HepG2 (cell line): Measurements from ENCODE around the gene IKZF3. TPM values are rescaled to one million over a fixed set of nuclear protein-coding genes. Genes with fewer than 3 reads are reported as not detected.

ENCODE experiments used
- ATAC-seq: fragments of 200-7000 bp; cut with Tn5 transposase; 3 replicates; pipeline ENCODE4 v1.9.1; 2020; ENCODE audit warnings: mild to moderate bottlenecking, moderate library complexity
- BruUV-seq: library from RNA; stranded (reverse); fragments of 400-500 nt; replicated peaks from 2 replicates; lab custom pipeline; 2021; lab: Mats Ljungman, UMichigan
- CTCF ChIA-PET: fragments of 300-600 bp; formaldehyde crosslinking; extraction: SDS; loops from one replicate; lab custom pipeline; 2021; ENCODE audit warnings: low total read pairs, inconsistent platforms, low intra/inter-chr PET ratio; lab: Yijun Ruan, JAX
- POLR2A ChIA-PET: fragments of 350-600 bp; sonication (Branson Sonifier 250); formaldehyde crosslinking; loops from one replicate; lab custom pipeline; 2020; ENCODE audit warnings: antibody characterized with exemption, inconsistent platforms; lab: Yijun Ruan, JAX
- DNase-seq: peaks from one replicate; pipeline ENCODE4 v3.0.0-alpha.2; 2015; ENCODE audit warnings: low spot score
- FAIRE-seq: peaks from 3 replicates; lab custom pipeline; 2011; peaks lifted over from hg19 to GRCh38; lab: Jason Lieb, UNC
- H2AFZ ChIP-seq: one replicate; pipeline ENCODE4 v1.6.1; 2011; ENCODE audit warnings: low read length, inconsistent platforms
- H3K27ac ChIP-seq: fragments of 300-600 bp; 3 replicates; pipeline ENCODE4 v1.8.0; 2011; ENCODE audit warnings: mixed run types, mild to moderate bottlenecking, mixed read lengths, low read length, inconsistent platforms; ENCODE audit not compliant: insufficient read depth; ENCODE audit errors: extremely low read length
- H3K27me3 ChIP-seq, 2 experiments: fragments of 200-600 bp in 1 of 2; 2 replicates in 1 of 2; 3 replicates in 1 of 2; pipeline versions ENCODE4 v1.6.0 to v1.8.0; 2011; ENCODE audit warnings: low read length in 2 of 2, mild to moderate bottlenecking in 2 of 2, moderate library complexity in 2 of 2, inconsistent platforms in 1 of 2; ENCODE audit not compliant: insufficient read depth in 2 of 2, control insufficient read depth in 1 of 2
- H3K36me3 ChIP-seq, 2 experiments: fragments of 200-600 bp in 1 of 2; replicated peaks in 1 of 2; 2 replicates in 1 of 2; 3 replicates in 1 of 2; pipeline versions ENCODE4 v1.5.1 to v1.8.0; 2011; ENCODE audit warnings: low read length in 2 of 2, inconsistent platforms in 1 of 2; ENCODE audit not compliant: insufficient read depth in 2 of 2, control insufficient read depth in 1 of 2
- H3K4me1 ChIP-seq: 2 replicates; pipeline ENCODE4 v1.5.1; 2012; ENCODE audit warnings: low read length, inconsistent platforms; ENCODE audit not compliant: insufficient read depth
- H3K4me2 ChIP-seq: 2 replicates; pipeline ENCODE4 v1.6.0; 2011; ENCODE audit warnings: low read depth, low read length, inconsistent platforms
- H3K4me3 ChIP-seq, 3 experiments: fragments of 200-600 bp in 1 of 3; sonication (generic), shearing (Covaris generic) in 1 of 3; replicated peaks in 1 of 3; 2 replicates each; pipeline ENCODE4 v1.5.1; 2011 to 2016; ENCODE audit warnings: low read length in 3 of 3, inconsistent platforms in 2 of 3, low read depth in 2 of 3, mild to moderate bottlenecking in 2 of 3, control low read depth in 1 of 3, mixed read lengths in 1 of 3; ENCODE audit not compliant: insufficient read depth in 1 of 3
- H3K79me2 ChIP-seq: one replicate; pipeline ENCODE4 v1.6.1; 2011; ENCODE audit warnings: low read length, inconsistent platforms; ENCODE audit not compliant: insufficient read depth
- H3K9ac ChIP-seq: 2 replicates; pipeline ENCODE4 v1.6.0; 2011; ENCODE audit warnings: mild to moderate bottlenecking, low read depth, low read length, inconsistent platforms; ENCODE audit not compliant: insufficient read depth
- H3K9me3 ChIP-seq: 2 replicates; pipeline ENCODE4 v1.5.1; 2012; ENCODE audit warnings: mild to moderate bottlenecking, low read length
- H4K20me1 ChIP-seq: 2 replicates; pipeline ENCODE4 v1.6.0; 2011; ENCODE audit warnings: inconsistent platforms, mild to moderate bottlenecking, low read length, moderate library complexity; ENCODE audit not compliant: insufficient read depth
- AGO2 ChIP-seq: fragments of 200-400 bp; formaldehyde crosslinking; optimal IDR thresholded peaks from 2 replicates; pipeline ENCODE3; 2017; ENCODE audit warnings: mild to moderate bottlenecking, low read depth, low read length, moderate library complexity
- ATF7-NPFF ChIP-seq: sonication (generic); formaldehyde crosslinking; IDR thresholded peaks from 2 replicates; pipeline ENCODE4 v1.8.1; 2023; ENCODE audit warnings: mild to moderate bottlenecking, low read depth, missing genetic modification reagents, moderate library complexity
- BCL3 ChIP-seq: sonication (generic); formaldehyde crosslinking; IDR thresholded peaks from 2 replicates; pipeline ENCODE4 v1.5.1; 2020; ENCODE audit warnings: mild to moderate bottlenecking, missing genetic modification reagents, moderate library complexity
- BCL6 ChIP-seq: IDR thresholded peaks from 2 replicates; pipeline ENCODE4 v1.6.1; 2016; ENCODE audit warnings: missing genetic modification reagents, missing compliant biosample characterization
- CC2D1A ChIP-seq: sonication (generic); formaldehyde crosslinking; IDR thresholded peaks from 2 replicates; pipeline ENCODE4 v1.8.1; 2023; ENCODE audit warnings: mild to moderate bottlenecking, missing genetic modification reagents
- HNRNPL ChIP-seq: fragments of 200-400 bp; formaldehyde crosslinking; IDR thresholded peaks from 2 replicates; pipeline ENCODE4 v1.6.1; 2017; ENCODE audit warnings: mild to moderate bottlenecking, low read depth, low read length
- KDM2A ChIP-seq: sonication (generic); formaldehyde crosslinking; IDR thresholded peaks from 2 replicates; pipeline ENCODE4 v1.4.0; 2020; ENCODE audit warnings: low read depth, missing genetic modification reagents, borderline replicate concordance
- PAX8 ChIP-seq: sonication (generic); formaldehyde crosslinking; IDR thresholded peaks from 2 replicates; pipeline ENCODE4 v1.8.0; 2022; ENCODE audit warnings: mild to moderate bottlenecking, missing genetic modification reagents, borderline replicate concordance
- POLR2A ChIP-seq, 2 experiments: IDR thresholded peaks; 2 replicates each; pipeline ENCODE4 v1.6.1; 2011; ENCODE audit warnings: low read depth in 2 of 2, low read length in 2 of 2, mild to moderate bottlenecking in 1 of 2, moderate library complexity in 1 of 2; ENCODE audit not compliant: insufficient read depth in 1 of 2
- RBM22 ChIP-seq: fragments of 200-400 bp; formaldehyde crosslinking; optimal IDR thresholded peaks from 2 replicates; pipeline ENCODE3; 2017; ENCODE audit warnings: mild to moderate bottlenecking, low read length, moderate library complexity
- REL ChIP-seq: sonication (generic); formaldehyde crosslinking; conservative IDR thresholded peaks from 2 replicates; pipeline ENCODE4 v1.8.0; 2022; ENCODE audit warnings: mild to moderate bottlenecking, missing genetic modification reagents, moderate library complexity
- SPEN ChIP-seq: sonication (generic); formaldehyde crosslinking; IDR thresholded peaks from 2 replicates; pipeline ENCODE4 v1.5.1; 2020; ENCODE audit warnings: low read depth, mild to moderate bottlenecking, missing genetic modification reagents
- SRSF1 ChIP-seq: fragments of 200-400 bp; formaldehyde crosslinking; optimal IDR thresholded peaks from 2 replicates; pipeline ENCODE3; 2017; ENCODE audit warnings: mild to moderate bottlenecking, low read depth, low read length, moderate library complexity
- TRIM24 ChIP-seq: sonication (generic); formaldehyde crosslinking; IDR thresholded peaks from 2 replicates; pipeline ENCODE4 v1.8.0; 2022; ENCODE audit warnings: mild to moderate bottlenecking, missing genetic modification reagents
- ZBTB7A ChIP-seq: sonication (generic); formaldehyde crosslinking; IDR thresholded peaks from 2 replicates; pipeline ENCODE4 v1.8.0; 2022; ENCODE audit warnings: mild to moderate bottlenecking, missing genetic modification reagents
- ZMYM2 ChIP-seq: sonication (generic); formaldehyde crosslinking; IDR thresholded peaks from 2 replicates; pipeline ENCODE4 v1.8.0; 2022; ENCODE audit warnings: mild to moderate bottlenecking, missing genetic modification reagents
- ZNF333 ChIP-seq: sonication (generic); formaldehyde crosslinking; IDR thresholded peaks from 2 replicates; pipeline ENCODE4 v1.4.0; 2020; ENCODE audit warnings: mild to moderate bottlenecking, missing genetic modification reagents, borderline replicate concordance
- ZNF350 ChIP-seq: sonication (generic); formaldehyde crosslinking; IDR thresholded peaks from 2 replicates; pipeline ENCODE4 v1.4.0; 2020; ENCODE audit warnings: mild to moderate bottlenecking, low read depth, missing genetic modification reagents, borderline replicate concordance
- ZNF430 ChIP-seq: sonication (generic); formaldehyde crosslinking; IDR thresholded peaks from 2 replicates; pipeline ENCODE4 v1.9.0; 2021; ENCODE audit warnings: mild to moderate bottlenecking, missing genetic modification reagents
- ZNF530 ChIP-seq: sonication (generic); formaldehyde crosslinking; IDR thresholded peaks from 2 replicates; pipeline ENCODE4 v1.5.0; 2020; ENCODE audit warnings: low read depth, mild to moderate bottlenecking, missing genetic modification reagents
- ZNF629 ChIP-seq: sonication (generic); formaldehyde crosslinking; conservative IDR thresholded peaks from 2 replicates; pipeline ENCODE4 v1.5.0; 2020; ENCODE audit warnings: missing genetic modification reagents
- ZNF644 ChIP-seq: IDR thresholded peaks from 2 replicates; pipeline ENCODE4 v1.6.1; 2016; ENCODE audit warnings: low read depth
- ZNF83 ChIP-seq: sonication (generic); formaldehyde crosslinking; IDR thresholded peaks from 2 replicates; pipeline ENCODE4 v1.4.0; 2020; ENCODE audit warnings: missing genetic modification reagents, mild to moderate bottlenecking, borderline replicate concordance
- ZSCAN31 ChIP-seq: sonication (generic); formaldehyde crosslinking; IDR thresholded peaks from 2 replicates; pipeline ENCODE4 v1.5.0; 2020; ENCODE audit warnings: low read depth, mild to moderate bottlenecking, missing genetic modification reagents
- WGBS: methylation state at CpG from one replicate; pipeline ENCODE4 v1.1.6; 2017; ENCODE audit warnings: low lambda C conversion rate; 5-methylcytosine and 5-hydroxymethylcytosine counted together
- in situ Hi-C: cut with HindIII; loops from 2 replicates; pipeline ENCODE4 v1.10.0; 2017; ENCODE audit warnings: low pct_unique_long_range_greater_than_20kb; ENCODE audit not compliant: extremely low pct_ligation_motif_present
- intact Hi-C: fragments of 100-400 bp; cut with micrococcal nuclease; formaldehyde crosslinking; loops from one replicate; pipeline ENCODE4 v1.10.0; 2022; ENCODE audit not compliant: unreplicated experiment
- polyA plus RNA-seq, 8 experiments: library from polyadenylated mRNA; depleted of rRNA in 3 of 8; stranded (reverse) in 7 of 8; unstranded in 1 of 8; fragments of >200 nt; fragmentation: Illumina TruSeq in 4 of 8; extraction: Trizol in 4 of 8; gene quantifications; 2 replicates each; pipeline versions ENCODE4 v1.2.1 to v1.2.3, GENCODE V29; 2011 to 2016; ENCODE audit warnings: low read depth in 4 of 8, missing spikeins in 1 of 8, mixed read lengths in 1 of 8; ENCODE audit not compliant: insufficient read depth in 1 of 8
- total RNA-seq, 5 experiments: library from RNA; depleted of rRNA; stranded (reverse); fragments of >200 nt; fragmentation: Illumina TruSeq; extraction: Trizol; gene quantifications; 2 replicates each; pipeline ENCODE4 v1.2.3, GENCODE V29; 2016; ENCODE audit warnings: low read depth in 1 of 5

The IKZF3 gene
- total and polyA plus RNA-seq, 2 of the 13 experiments (the other 11 are each of a cell fraction or from before 2014, with no cell fraction given), result not detected

GRCh38 chr17:39709998-39710964 lies 153.8 kb downstream of the IKZF3 start:
- TF ChIP-seq ZSCAN31 (CRISPR knock-in tag) (no peak), ZBTB7A (CRISPR knock-in tag) (no peak), POLR2A (IDR thresholded peaks at IDR 0.05; ENCODE audit: insufficient read depth in 1 of 2, low read depth in 2 of 2, low read length in 2 of 2) (0 out of 4 replicates have a peak, but pooled peaks of 1 of the 2 experiments have one; percentile 28), BCL3 (no peak), ZNF430 (CRISPR knock-in tag) (no peak), AGO2 (peak; percentile 28), ZNF644 (CRISPR knock-in tag) (no peak), ZNF530 (CRISPR knock-in tag) (no peak), ATF7-NPFF (no peak), RBM22 (peak; percentile 23), KDM2A (no peak), SPEN (CRISPR knock-in tag) (no peak), ZMYM2 (CRISPR knock-in tag) (no peak), REL (no peak), TRIM24 (CRISPR knock-in tag) (no peak), ZNF83 (CRISPR knock-in tag) (no peak), ZNF350 (CRISPR knock-in tag) (no peak), CC2D1A (no peak), SRSF1 (no peak), BCL6 (no peak), PAX8 (CRISPR knock-in tag) (no peak), ZNF333 (CRISPR knock-in tag) (no peak), ZNF629 (CRISPR knock-in tag) (peak; percentile 81), HNRNPL (peak; percentile 86)
- TF ChIP-seq, all 625 proteins: peak for 5
- ChIA-PET POLR2A (interaction anchor here (1.1 to 1.7 kb wide), 3 partner anchors 15 to 19 kb away, joined by 3 to 8 read pairs (median 3); no protein-coding TSS in a partner anchor), CTCF (no interaction called here)
- Histone ChIP-seq H3K4me1 (peaks cover 7% of the 10 kb centered on the region), H3K79me2 (peaks cover 4% of the 10 kb centered on the region), H3K9me3 (no peaks in the 10 kb centered on the region), H3K9ac (no peak overlapping the region), H3K4me3 (no peak overlapping the region), H2AFZ (no peak overlapping the region), H3K27ac (no peak overlapping the region), H4K20me1 (peaks cover 8% of the 10 kb centered on the region; the same call in 1 of the 2 replicates), H3K36me3 (peaks cover 47 to 82% of the 10 kb centered on the region in 2 experiments), H3K27me3 (no peaks in the 10 kb centered on the region), H3K4me2 (no peak overlapping the region)
- ATAC-seq (no peak), FAIRE-seq (no peak), DNase-seq (no peak)
- 97% methylated on average over 18 of the region's 20 CpGs for WGBS
- intact Hi-C loops, result no loop called here
- no TSS peak for BruUV-seq
- in situ Hi-C loops, result no loop called here
